ENCODE results near the gene PCDH15. TPM values are rescaled to one million over a fixed set of nuclear protein-coding genes. Genes with fewer than 3 reads are reported as not detected.

Gene PCDH15
- not detected in 2 replicates for total RNA-seq

DNA sequence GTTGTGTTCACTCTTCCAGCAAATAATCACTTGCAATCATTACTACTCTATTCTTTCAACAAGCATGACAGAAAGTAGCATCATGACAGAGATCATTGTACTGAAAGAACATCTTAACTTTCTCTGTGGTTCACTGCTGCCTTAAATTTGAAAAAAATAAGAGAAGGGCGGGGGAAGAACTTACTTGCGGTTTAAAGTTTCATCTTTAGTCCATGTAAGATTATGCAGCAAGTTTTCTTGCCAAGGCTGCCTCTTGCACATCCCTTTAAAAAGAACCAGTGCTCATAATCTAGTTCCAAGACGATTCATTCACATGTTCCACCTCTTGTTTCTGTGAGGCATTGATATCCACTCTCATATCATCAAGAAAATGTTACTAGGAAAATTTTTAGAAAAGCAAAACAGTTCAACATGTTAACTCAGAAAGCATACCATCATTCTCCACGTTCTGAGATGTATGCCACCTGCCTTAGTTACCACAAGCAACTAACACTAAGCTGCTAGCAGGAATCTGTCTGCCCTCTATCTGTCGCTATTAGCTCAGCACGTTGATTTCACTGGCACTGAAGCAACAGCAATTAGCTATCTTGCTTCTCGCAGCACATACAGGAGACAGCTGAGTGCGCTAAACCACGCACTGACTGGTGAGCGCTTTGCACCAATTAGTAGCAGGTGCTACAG is at the start of gene PCDH15:
TSS of gene PCDH15 (minus strand) at position 491 of the 681 bp plus-strand sequence. CDS start 136,969 bp downstream, outside the sequence.

